Activated naive CD4-positive, alpha-beta T cell treated with anti-CD3 and anti-CD28 coated beads, Interleukin-2, amount 10 ng/mL, durations not matched to agents 7 days and 5 days (primary cell): ENCODE measurements around the gene NTN1.

Source experiments
- CTCF ChIA-PET: fragments of 350-600 bp; sonication (Branson Sonifier 250); formaldehyde crosslinking; loops from one replicate; lab custom pipeline; 2021; ENCODE audit warnings: antibody characterized with exemption; lab: Charles Lee
- DNase-seq: peaks from one replicate; pipeline ENCODE4 v3.0.0-alpha.2; 2020
- H3K27ac Mint-ChIP-seq: one replicate; pipeline ENCODE4 v1.8.0; 2021; ENCODE audit warnings: mild to moderate bottlenecking, moderate library complexity, mixed read lengths
- H3K27me3 Mint-ChIP-seq: one replicate; pipeline ENCODE4 v1.8.0; 2021; ENCODE audit warnings: mild to moderate bottlenecking, mixed read lengths
- H3K36me3 Mint-ChIP-seq: one replicate; pipeline ENCODE4 v1.8.0; 2021; ENCODE audit warnings: mixed read lengths
- H3K4me1 Mint-ChIP-seq: one replicate; pipeline ENCODE4 v1.8.0; 2021; ENCODE audit warnings: mixed read lengths
- H3K4me3 Mint-ChIP-seq: one replicate; pipeline ENCODE4 v1.8.0; 2021; ENCODE audit warnings: mild to moderate bottlenecking, moderate library complexity, mixed read lengths
- H3K9me3 Mint-ChIP-seq: one replicate; pipeline ENCODE4 v1.8.0; 2021; ENCODE audit warnings: mixed read lengths

NTN1 gene

DNA sequence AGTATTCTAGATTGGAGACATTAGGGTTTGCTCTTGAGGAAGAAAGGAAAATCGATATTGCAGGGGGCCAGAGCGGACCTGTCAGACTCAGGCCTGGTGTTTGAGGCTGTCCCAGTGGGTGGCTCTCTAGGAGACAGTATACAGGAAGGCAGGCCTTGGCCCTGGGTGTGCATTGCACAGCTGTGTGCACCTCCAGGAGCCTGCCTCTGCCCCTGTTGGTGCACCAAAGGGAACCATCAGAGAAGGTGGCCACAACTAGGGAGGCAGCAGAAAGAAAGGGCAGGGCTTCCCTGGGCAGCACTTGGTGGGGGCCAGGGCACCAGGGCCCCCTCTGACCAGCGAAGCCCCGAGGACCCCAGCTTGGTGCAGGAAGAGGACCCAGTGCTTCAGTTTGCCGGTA is 188.0 kb downstream of the NTN1 start:
- Mint-ChIP-seq H3K27me3 (peaks cover 12% of the 10 kb centered on the region), H3K27ac (peak overlapping the region; percentile 39), H3K4me1 (no peaks in the 10 kb centered on the region), H3K36me3 (no peaks in the 10 kb centered on the region), H3K9me3 (no peaks in the 10 kb centered on the region), H3K4me3 (no peak overlapping the region)
- no peak for DNase-seq
- CTCF ChIA-PET = no interaction called here

DNA sequence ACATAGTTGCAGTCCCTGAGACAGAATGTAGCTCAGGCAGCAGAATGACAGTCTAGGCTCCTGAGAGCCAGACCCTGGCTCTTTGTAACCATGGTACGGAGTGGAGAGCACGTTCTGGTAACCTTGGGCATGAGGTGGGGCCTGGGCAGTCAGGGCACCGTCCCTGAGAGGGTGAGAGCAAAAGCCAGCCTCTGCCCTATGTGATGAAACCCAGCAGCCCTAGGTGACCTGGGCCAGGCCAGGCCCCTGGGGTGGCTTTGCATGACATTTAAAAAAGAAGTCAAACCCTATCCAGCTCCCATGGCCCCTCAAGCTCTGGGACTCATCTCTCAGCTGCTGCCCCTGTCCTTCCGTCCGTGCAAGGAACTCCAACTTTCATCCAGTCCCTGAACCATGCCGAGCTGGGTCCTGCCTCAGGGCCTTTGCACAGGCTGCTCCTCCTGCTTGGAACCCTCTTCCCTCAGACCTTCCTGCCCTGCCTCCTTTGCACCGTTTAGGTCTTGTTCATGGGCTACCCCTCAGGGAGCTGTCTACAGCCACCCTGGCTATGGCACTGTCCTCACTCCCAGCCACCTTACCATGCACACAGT is 188.6 kb downstream of the NTN1 start:
- no peaks in the 10 kb centered on the region for H3K4me1 Mint-ChIP-seq
- H3K36me3 Mint-ChIP-seq = no peaks in the 10 kb centered on the region
- no peak overlapping the region for H3K4me3 Mint-ChIP-seq
- H3K27ac Mint-ChIP-seq = no peak overlapping the region
- CTCF ChIA-PET = no interaction called here
- peaks cover 6% of the 10 kb centered on the region for H3K27me3 Mint-ChIP-seq
- no peaks in the 10 kb centered on the region for H3K9me3 Mint-ChIP-seq
- no peak for DNase-seq

DNA sequence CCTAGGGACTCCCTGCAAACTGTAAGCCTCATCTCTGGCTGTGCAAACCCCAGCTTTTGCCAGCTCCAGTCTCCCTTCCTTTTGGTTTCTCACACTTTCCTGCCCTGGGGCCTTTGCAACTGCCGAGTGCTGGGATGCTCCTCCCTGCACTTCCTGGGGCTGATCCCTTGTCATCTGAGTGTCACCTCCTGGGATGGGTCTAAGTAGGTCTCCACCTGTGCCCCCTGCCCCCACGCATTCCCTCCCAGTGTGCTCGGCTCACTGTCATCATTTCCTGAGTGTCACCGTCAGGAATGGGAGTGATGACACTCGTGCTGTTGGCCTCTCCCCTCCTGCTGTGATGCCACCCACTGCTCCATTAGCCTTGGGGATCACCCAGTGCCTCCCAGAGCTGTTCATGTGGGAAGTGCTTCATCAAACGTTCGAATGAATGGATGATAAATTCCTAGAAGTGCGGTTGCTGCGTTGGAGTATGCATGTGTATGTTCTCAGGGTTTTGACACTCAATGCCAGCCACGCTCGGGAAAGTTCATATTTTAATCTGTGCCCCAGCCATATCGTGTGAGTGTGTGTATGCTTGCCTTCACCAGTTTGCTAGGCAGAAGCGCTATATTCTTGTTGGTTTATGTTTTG is 189.9 kb downstream of the NTN1 start:
- peaks cover 1% of the 10 kb centered on the region for H3K36me3 Mint-ChIP-seq
- no peaks in the 10 kb centered on the region for H3K4me1 Mint-ChIP-seq
- H3K27ac Mint-ChIP-seq = no peak overlapping the region
- peaks cover 12% of the 10 kb centered on the region for H3K9me3 Mint-ChIP-seq
- no peak for DNase-seq
- H3K27me3 Mint-ChIP-seq = peaks cover 4% of the 10 kb centered on the region
- no peak overlapping the region for H3K4me3 Mint-ChIP-seq
- CTCF ChIA-PET = no interaction called here

DNA sequence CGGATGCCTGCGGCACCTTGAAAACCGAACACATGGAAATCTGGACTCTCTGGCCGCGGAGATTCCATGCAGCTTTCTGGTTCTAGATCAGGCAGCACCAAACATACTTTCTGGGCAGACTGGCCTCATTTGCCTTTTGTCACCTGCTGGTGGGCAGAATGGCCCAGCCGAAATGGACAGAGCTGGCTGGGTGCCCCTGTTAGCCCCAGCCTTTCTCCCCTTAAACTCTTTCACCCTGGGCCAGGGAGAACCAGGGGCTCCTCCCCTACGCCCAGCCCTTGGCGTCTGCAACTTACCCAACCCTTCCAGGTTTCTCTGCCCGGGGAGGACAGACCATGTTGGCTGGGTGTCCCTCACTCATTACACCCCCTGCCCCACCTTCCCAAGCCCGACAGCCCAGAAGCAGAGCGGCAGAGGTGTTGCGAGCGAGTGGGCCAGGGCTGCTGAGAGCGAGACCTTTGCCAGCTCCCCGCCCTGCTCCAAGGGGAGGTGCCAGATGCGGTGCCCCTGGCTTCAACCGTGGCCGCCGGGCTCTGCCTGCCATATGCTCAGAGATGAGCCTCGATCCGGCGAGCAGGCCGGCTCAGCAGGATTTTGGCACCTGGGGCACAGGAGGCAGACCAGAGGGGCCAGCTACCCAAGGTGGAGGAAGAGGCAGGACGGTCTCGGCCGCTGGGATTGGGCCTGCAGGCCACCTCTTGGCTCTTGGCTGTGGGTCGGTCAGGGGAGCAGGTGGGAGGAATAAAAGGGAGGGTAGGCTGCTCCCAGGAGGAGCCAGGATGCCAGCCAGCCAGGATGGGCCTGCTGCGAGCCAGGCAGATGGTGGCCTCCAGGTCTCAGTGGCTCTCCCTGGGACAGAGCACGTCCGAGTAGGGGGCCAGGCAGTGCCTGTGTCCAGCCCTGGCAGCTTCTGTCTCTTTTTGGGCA is 191.3 kb downstream of the NTN1 start:
- H3K9me3 Mint-ChIP-seq = peaks cover 20% of the 10 kb centered on the region
- no peak overlapping the region for H3K27ac Mint-ChIP-seq
- CTCF ChIA-PET = no interaction called here
- H3K27me3 Mint-ChIP-seq = peaks cover 4% of the 10 kb centered on the region
- no peak for DNase-seq
- no peak overlapping the region for H3K4me3 Mint-ChIP-seq
- peaks cover 1% of the 10 kb centered on the region for H3K36me3 Mint-ChIP-seq
- no peaks in the 10 kb centered on the region for H3K4me1 Mint-ChIP-seq

DNA sequence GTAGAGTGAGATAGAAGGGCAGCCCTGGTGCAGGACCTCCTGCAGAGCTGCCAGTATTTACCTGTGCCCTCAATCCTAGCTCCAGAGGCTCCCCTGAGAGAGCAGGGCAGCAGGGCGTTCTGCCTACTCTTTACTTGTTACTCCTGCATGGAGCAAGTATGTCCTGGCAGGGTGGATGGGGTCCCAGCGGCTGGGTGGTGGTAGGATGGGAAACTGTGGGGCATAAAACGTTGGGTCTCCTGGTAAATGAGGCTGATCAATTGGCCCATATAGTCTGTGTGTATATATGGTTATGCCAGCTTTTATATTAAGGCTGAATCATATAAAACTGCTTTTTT is 192.0 kb downstream of the NTN1 start:
- no peak for DNase-seq
- no peak overlapping the region for H3K4me3 Mint-ChIP-seq
- peaks cover 4% of the 10 kb centered on the region for H3K27me3 Mint-ChIP-seq
- CTCF ChIA-PET = no interaction called here
- peaks cover 1% of the 10 kb centered on the region for H3K36me3 Mint-ChIP-seq
- H3K4me1 Mint-ChIP-seq = no peaks in the 10 kb centered on the region
- H3K27ac Mint-ChIP-seq = no peak overlapping the region
- peaks cover 20% of the 10 kb centered on the region for H3K9me3 Mint-ChIP-seq

DNA sequence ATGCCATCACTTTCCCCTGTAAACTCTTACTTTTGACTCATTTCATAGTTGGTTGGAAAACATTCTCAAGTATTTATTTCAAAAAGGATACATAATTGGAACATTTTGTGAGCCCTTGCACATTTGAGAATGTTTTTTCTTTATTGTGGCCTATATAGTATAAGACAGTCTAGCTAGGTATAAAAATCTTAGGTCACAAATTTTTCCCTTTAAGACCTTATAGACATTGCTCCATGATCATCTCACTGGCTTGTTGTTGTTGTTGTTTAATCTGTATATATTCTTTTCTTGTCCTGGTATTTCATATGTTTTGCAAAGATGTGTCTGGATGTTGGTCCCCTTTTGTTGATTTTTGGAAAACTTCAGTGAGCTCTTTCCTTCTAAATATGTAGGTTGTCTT is 194.2 kb downstream of the NTN1 start:
- Mint-ChIP-seq H3K9me3 (peaks cover 20% of the 10 kb centered on the region), H3K27ac (no peak overlapping the region), H3K4me3 (no peak overlapping the region), H3K4me1 (no peaks in the 10 kb centered on the region), H3K27me3 (peaks cover 4% of the 10 kb centered on the region), H3K36me3 (peaks cover 1% of the 10 kb centered on the region)
- CTCF ChIA-PET = no interaction called here
- no peak for DNase-seq

DNA sequence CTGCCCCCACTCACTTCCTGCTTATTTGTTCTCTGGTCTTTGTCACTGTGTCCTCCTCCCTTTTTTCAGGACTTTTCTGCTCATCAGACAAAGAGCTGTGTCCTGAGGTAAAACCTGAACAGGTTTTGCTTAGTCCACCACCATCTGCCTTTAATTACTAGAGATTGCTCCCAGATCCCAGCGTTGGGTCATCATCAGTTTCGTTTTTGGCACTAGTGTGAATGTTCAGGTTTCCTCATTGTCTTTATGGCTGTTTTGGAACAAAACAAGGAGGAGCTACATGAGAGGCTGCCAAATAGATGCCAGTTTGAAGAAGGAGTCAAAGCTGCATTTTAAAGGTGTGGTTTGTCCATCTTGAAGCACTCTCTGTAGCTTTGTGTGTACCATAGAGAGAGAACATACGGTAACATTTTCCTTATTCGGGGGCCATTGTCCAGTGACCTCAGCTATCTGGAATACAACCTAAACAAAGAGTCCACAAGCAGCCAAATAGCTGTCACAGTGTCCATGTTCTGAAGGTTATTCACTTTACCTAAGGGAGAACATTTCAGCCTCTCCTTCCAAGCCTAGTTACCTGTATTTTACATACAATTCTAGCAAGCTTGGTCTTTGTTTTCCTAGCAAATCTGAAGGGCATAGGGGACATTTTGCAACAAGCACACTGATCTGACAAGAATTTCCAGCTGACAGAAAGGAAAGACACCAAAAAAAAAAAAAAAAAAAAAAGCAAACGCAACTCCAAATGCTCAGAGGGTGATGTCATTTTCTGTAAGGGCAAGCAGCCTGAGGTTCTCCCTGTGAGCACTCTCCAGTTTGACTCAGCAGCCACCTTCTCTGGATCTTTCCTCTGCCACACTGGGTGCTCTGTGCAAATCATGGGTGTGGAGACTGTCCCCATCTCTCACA is 196.1 kb downstream of the NTN1 start:
- CTCF ChIA-PET = no interaction called here
- Mint-ChIP-seq H3K9me3 (peaks cover 20% of the 10 kb centered on the region), H3K4me1 (no peaks in the 10 kb centered on the region), H3K27me3 (no peaks in the 10 kb centered on the region), H3K36me3 (peaks cover 1% of the 10 kb centered on the region), H3K27ac (no peak overlapping the region), H3K4me3 (no peak overlapping the region)
- DNase-seq = no peak

DNA sequence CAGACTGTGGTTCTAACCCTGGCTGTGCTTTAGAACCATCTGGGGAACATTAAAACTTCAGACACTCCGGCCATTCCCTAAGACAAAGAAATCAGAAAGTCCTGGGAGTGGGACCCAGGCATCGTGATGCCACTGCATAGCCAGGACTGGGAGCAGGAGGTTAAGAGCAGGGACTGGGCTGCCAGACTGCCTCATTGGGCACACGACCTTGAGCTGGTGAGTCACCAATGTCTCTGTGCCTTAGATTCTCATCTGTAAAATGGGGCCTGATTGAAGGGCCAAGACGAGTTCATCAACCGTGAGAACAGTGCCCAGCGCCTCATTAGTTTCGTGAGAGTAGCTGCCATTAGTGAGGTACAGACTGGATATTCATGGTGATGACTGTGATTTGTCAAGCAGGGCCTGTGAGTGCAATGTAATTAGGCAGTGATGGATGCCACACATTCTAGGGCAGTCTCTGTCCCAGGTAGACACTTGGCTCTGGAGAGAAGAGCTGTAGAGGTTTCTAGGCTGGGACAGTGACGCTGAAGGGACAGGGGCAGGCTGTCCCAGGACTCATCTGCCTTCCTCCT is 196.8 kb downstream of the NTN1 start:
- H3K27ac Mint-ChIP-seq = no peak overlapping the region
- CTCF ChIA-PET = no interaction called here
- no peak for DNase-seq
- no peaks in the 10 kb centered on the region for H3K27me3 Mint-ChIP-seq
- no peak overlapping the region for H3K4me3 Mint-ChIP-seq
- peaks cover 1% of the 10 kb centered on the region for H3K36me3 Mint-ChIP-seq
- no peaks in the 10 kb centered on the region for H3K4me1 Mint-ChIP-seq
- H3K9me3 Mint-ChIP-seq = peaks cover 20% of the 10 kb centered on the region

DNA sequence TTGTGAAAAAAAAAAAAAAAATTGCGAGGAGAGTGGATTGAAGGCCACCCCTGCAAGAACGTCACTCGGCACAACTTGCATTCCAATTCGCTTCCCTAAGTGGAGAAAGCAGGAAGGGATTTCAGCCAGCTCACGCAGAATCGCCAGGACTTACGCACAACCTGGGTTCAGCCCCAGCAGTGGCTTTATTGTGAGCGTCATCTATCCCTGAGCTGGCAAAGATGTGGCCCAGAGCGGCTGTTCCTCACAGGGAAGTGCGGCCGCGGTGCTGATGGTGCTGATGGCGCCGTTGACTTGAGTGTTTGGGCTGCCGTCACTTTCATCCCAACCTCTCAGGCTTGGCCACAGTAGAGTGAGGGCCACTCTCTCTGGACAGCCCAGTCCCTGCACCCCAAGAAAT is 197.6 kb downstream of the NTN1 start:
- CTCF ChIA-PET = no interaction called here
- Mint-ChIP-seq H3K4me1 (no peaks in the 10 kb centered on the region), H3K27ac (no peak overlapping the region), H3K4me3 (no peak overlapping the region), H3K9me3 (peaks cover 20% of the 10 kb centered on the region), H3K27me3 (no peaks in the 10 kb centered on the region), H3K36me3 (peaks cover 1% of the 10 kb centered on the region)
- DNase-seq = no peak

DNA sequence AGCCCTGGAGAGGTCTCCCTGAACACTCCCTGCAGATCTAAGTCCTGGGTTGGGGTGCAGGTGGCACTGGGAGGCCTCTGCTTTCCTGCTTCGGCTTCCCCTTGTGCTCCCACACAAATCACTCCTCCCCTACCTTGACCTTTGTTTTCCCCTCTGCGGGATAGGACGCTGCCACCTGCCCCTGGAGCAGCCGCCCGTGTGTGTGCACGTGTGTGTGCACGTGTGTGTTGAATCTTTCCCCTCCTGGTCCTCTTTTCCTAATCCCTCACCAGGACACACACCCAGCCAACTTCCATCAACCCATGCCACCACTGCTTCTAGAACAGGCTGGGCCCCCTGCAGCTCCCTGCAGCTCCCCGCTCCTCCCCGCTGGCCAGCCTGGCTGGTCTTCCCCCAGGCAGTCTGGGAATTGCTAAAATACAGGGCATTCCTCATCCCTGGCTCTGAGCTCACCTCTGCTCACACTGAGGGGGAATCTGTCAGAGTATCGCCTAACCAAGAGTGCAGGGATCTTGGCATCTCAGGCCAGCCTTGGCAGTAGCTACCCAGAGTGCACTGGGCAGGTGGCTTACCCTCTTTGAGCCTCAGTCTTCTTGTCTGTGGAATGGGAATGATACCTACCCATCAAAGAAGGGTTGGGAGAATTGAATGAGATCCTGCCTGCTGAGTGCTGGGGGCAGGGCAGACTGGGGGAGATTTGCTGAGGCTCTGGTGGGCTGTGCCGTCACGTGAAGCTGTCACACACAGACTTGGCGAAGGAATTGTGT is 198.5 kb downstream of the NTN1 start:
- peaks cover 1% of the 10 kb centered on the region for H3K36me3 Mint-ChIP-seq
- H3K27me3 Mint-ChIP-seq = no peaks in the 10 kb centered on the region
- CTCF ChIA-PET = no interaction called here
- H3K27ac Mint-ChIP-seq = no peak overlapping the region
- H3K4me3 Mint-ChIP-seq = no peak overlapping the region
- no peak for DNase-seq
- no peaks in the 10 kb centered on the region for H3K4me1 Mint-ChIP-seq
- peaks cover 20% of the 10 kb centered on the region for H3K9me3 Mint-ChIP-seq

DNA sequence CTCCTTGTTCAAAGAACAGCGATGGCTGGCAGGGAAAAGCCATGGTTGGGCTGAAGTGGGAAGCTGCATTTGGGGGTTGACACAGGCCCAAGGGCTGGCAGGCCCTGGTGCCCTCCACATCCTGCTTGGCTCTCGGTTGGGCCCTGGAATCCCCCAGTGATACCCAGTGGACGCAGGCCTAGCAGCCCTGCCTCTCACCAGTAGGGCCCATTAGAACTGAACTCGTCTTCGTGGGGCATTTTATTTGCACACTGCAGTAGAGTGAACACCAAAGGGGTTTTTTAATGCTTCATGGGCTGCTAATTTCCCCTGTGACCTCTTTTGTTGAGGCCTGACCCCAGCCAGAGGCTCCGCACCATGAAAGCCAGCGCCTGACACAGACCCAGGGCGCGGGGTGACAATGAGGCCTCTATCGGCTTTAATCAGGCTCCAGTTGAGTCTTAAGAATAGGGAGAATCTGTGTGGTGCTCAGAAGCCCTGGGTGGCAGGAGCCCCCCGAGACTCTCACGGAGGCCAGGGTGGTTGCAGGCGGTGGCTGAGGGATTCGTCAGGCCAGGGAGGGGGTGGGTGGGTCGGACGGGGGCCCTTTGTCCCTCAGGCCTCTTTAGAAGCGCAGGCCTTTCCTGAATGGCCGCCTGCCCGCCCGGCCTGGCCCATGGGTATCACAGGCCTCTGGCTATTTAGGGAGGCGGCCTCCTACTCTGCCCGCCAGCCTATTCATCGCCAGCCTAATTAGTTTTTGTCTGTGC is 199.3 kb downstream of the NTN1 start:
- no peak for DNase-seq
- no peaks in the 10 kb centered on the region for H3K36me3 Mint-ChIP-seq
- H3K27ac Mint-ChIP-seq = no peak overlapping the region
- no peaks in the 10 kb centered on the region for H3K4me1 Mint-ChIP-seq
- H3K4me3 Mint-ChIP-seq = no peak overlapping the region
- CTCF ChIA-PET = no interaction called here
- no peaks in the 10 kb centered on the region for H3K27me3 Mint-ChIP-seq
- peaks cover 14% of the 10 kb centered on the region for H3K9me3 Mint-ChIP-seq

DNA sequence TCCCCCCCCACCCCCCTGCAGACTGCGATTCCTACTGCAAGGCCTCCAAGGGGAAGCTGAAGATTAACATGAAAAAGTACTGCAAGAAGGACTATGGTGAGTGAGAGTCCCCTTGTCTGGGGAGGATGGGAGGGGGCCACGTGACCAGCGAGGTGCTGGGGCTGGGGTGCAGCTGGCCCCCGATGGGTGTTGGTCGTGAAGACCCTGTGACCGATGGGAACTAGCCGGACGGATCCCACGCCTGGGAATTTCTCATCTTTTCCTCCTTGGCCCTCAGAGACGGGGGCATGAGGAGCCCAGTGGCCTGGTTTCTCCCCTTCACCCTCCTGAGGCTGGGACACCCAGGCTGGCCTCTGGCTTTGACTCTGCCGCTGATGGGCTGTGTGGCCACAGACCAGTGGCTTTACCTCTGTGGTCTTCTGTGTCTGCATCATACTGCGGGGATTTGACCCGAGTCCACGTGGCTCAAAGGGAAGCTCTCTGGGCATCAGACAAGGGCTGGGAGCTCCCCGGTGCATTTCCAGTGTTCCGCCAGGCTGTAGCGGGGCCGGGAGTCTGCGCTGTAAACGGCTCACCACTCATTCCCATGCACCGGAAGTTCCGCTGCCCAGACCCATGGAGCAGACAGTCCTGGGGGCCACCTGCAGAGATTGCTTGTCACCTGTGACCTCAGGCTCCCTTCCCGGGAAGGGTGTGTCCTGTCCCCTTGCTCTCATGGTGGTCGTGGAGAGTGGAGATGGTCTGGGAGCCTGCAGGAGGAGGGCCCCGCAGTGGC is 200.0 kb downstream of the NTN1 start:
- Mint-ChIP-seq H3K36me3 (no peaks in the 10 kb centered on the region), H3K4me3 (no peak overlapping the region), H3K9me3 (peaks cover 7% of the 10 kb centered on the region), H3K27ac (no peak overlapping the region), H3K27me3 (no peaks in the 10 kb centered on the region), H3K4me1 (no peaks in the 10 kb centered on the region)
- DNase-seq = no peak
- CTCF ChIA-PET = no interaction called here
